Gastrocnemius medialis (tissue), 4 donors: ENCODE data around the gene NDUFS6. TPM values are rescaled to one million over a fixed set of nuclear protein-coding genes. Genes with fewer than 3 reads are reported as not detected.

Experiments used
- ATAC-seq, 2 donors: fragments of 150-250 bp; one replicate each; pipeline ENCODE4 v1.9.1; 2016
- DNase-seq, 2 donors: peaks; one replicate each; pipeline ENCODE4 v3.0.0-alpha.2; 2019
- H3K27ac ChIP-seq, 4 donors: fragments of 200-600 bp; sonication (generic); 1 replicate in 1 of 4; 2 replicates in 3 of 4; pipeline ENCODE4 v1.5.1; 2016 to 2018; ENCODE audit warnings: mild to moderate bottlenecking in 2 of 4, moderate library complexity in 1 of 4
- H3K27me3 ChIP-seq, 3 donors: fragments of 200-600 bp; sonication (generic) in 2 of 3; 1 replicate in 1 of 3; 2 replicates in 2 of 3; pipeline versions ENCODE4 v1.5.1 to v1.6.0; 2016 to 2019; ENCODE audit warnings: mild to moderate bottlenecking in 1 of 3, moderate library complexity in 1 of 3
- H3K36me3 ChIP-seq, 2 donors: fragments of 200-600 bp; sonication (generic) in 1 of 2; one replicate each; pipeline ENCODE4 v1.5.1; 2017 to 2018
- H3K4me1 ChIP-seq, 2 donors: fragments of 200-600 bp; sonication (generic) in 1 of 2; one replicate each; pipeline ENCODE4 v1.5.1; 2016 to 2017; ENCODE audit warnings: mild to moderate bottlenecking in 2 of 2
- H3K4me3 ChIP-seq, 4 donors: fragments of 200-600 bp; sonication (generic) in 3 of 4; 1 replicate in 1 of 4; 2 replicates in 3 of 4; pipeline ENCODE4 v1.5.1; 2016 to 2019; ENCODE audit warnings: mild to moderate bottlenecking in 2 of 4
- H3K9me3 ChIP-seq, 3 donors: fragments of 200-600 bp; sonication (generic) in 2 of 3; 1 replicate in 1 of 3; 2 replicates in 2 of 3; pipeline ENCODE4 v1.5.1; 2016 to 2019
- CTCF ChIP-seq, 5 experiments: fragments of 450-650 bp in 3 of 5; fragments of 200-600 bp in 2 of 5; sonication (generic) in 2 of 5; IDR thresholded peaks in 4 of 5; conservative IDR thresholded peaks in 1 of 5; 1 replicate in 4 of 5; 2 replicates in 1 of 5; pipeline ENCODE4 v1.5.1; 2016 to 2019; ENCODE audit warnings: antibody characterized with exemption in 5 of 5, mild to moderate bottlenecking in 3 of 5, moderate library complexity in 3 of 5
- POLR2A ChIP-seq, 2 donors: fragments of 450-650 bp; IDR thresholded peaks; one replicate each; pipeline ENCODE4 v1.6.1; 2017; ENCODE audit warnings: antibody characterized with exemption in 2 of 2, mild to moderate bottlenecking in 2 of 2, moderate library complexity in 2 of 2
- in situ Hi-C, 4 donors: fragments of 200-750 bp; cut with MboI; loops; one replicate each; pipeline versions ENCODE4 v1.15.0 to v1.8.0; 2017; ENCODE audit warnings: low sequenced_read_pairs in 4 of 4
- intact Hi-C: fragments of 100-400 bp; cut with DNase I; formaldehyde crosslinking; loops from one replicate; pipeline ENCODE4 v1.15.1; 2023; ENCODE audit warnings: low total_unique reads
- total RNA-seq, 4 donors: library from RNA; depleted of rRNA; stranded (reverse); fragments of >200 nt; gene quantifications; one replicate each; pipeline versions ENCODE4 v1.1.0 to v1.2.3, GENCODE V29; 2016

The NDUFS6 gene
- total RNA-seq, 4 donors from 2014 or later: 70.8 to 135 (median 106) TPM

GRCh38 chr5:1794901-1795290 lies 6.3 kb upstream of the NDUFS6 start:
- in situ Hi-C loops (no loop called here), intact Hi-C loops (no loop called here)
- peaks cover 0 to 23% of the 10 kb centered on the region in 2 donors for H3K36me3 ChIP-seq
- TF ChIP-seq CTCF (IDR thresholded peaks at IDR 0.05 in 4 of 5, conservative IDR thresholded peaks at IDR 0.05 in 1 of 5) (no peak), POLR2A (IDR thresholded peaks at IDR 0.05) (no peak)
- ATAC-seq: no peak
- H3K4me3 ChIP-seq: no peak overlapping the region
- no peak overlapping the region for H3K27ac ChIP-seq
- no peaks in the 10 kb centered on the region for H3K9me3 ChIP-seq
- H3K4me1 ChIP-seq: peaks cover 6 to 12% of the 10 kb centered on the region in 2 donors
- DNase-seq: no peak
- no peaks in the 10 kb centered on the region for H3K27me3 ChIP-seq

GRCh38 chr5:1795506-1795905 lies 5.7 kb upstream of the NDUFS6 start:
- intact Hi-C loops (no loop called here), in situ Hi-C loops (no loop called here)
- ATAC-seq (no peak), DNase-seq (no peak)
- no peaks in the 10 kb centered on the region for H3K27me3 ChIP-seq
- H3K4me1 ChIP-seq: peaks cover 6 to 15% of the 10 kb centered on the region in 2 donors
- H3K27ac ChIP-seq: no peak overlapping the region
- H3K9me3 ChIP-seq: no peaks in the 10 kb centered on the region
- H3K4me3 ChIP-seq: no peak overlapping the region
- TF ChIP-seq POLR2A (IDR thresholded peaks at IDR 0.05): no peak
- TF ChIP-seq CTCF (IDR thresholded peaks at IDR 0.05 in 4 of 5, conservative IDR thresholded peaks at IDR 0.05 in 1 of 5): no peak
- H3K36me3 ChIP-seq: peaks cover 0 to 23% of the 10 kb centered on the region in 2 donors

GRCh38 chr5:1795931-1796330 lies 5.3 kb upstream of the NDUFS6 start:
- TF ChIP-seq POLR2A (IDR thresholded peaks at IDR 0.05) (no peak), CTCF (IDR thresholded peaks at IDR 0.05 in 4 of 5, conservative IDR thresholded peaks at IDR 0.05 in 1 of 5) (no peak)
- no peaks in the 10 kb centered on the region for H3K9me3 ChIP-seq
- intact Hi-C loops: no loop called here
- no peaks in the 10 kb centered on the region for H3K27me3 ChIP-seq
- H3K27ac ChIP-seq: no peak overlapping the region
- H3K4me3 ChIP-seq: no peak overlapping the region
- in situ Hi-C loops: no loop called here
- DNase-seq: no peak
- no peak for ATAC-seq
- H3K4me1 ChIP-seq: peaks cover 6 to 17% of the 10 kb centered on the region in 2 donors
- H3K36me3 ChIP-seq: peaks cover 0 to 23% of the 10 kb centered on the region in 2 donors

GRCh38 chr5:1796371-1797102 lies 4.7 kb upstream of the NDUFS6 start:
- no peak overlapping the region for H3K27ac ChIP-seq
- in situ Hi-C loops: no loop called here
- H3K4me1 ChIP-seq: peaks cover 6 to 17% of the 10 kb centered on the region in 2 donors
- ATAC-seq: no peak
- DNase-seq: no peak
- peaks cover 0 to 23% of the 10 kb centered on the region in 2 donors for H3K36me3 ChIP-seq
- H3K27me3 ChIP-seq: no peaks in the 10 kb centered on the region
- no peak for TF ChIP-seq CTCF (IDR thresholded peaks at IDR 0.05 in 4 of 5, conservative IDR thresholded peaks at IDR 0.05 in 1 of 5)
- no peak for TF ChIP-seq POLR2A (IDR thresholded peaks at IDR 0.05)
- no peak overlapping the region for H3K4me3 ChIP-seq
- H3K9me3 ChIP-seq: no peaks in the 10 kb centered on the region
- intact Hi-C loops: no loop called here
